Endothelial cell of coronary artery (primary cell): ENCODE data around the gene KIF2A. TPM values are rescaled to one million over a fixed set of nuclear protein-coding genes. Genes with fewer than 3 reads are reported as not detected.

ENCODE experiments used
- total RNA-seq: library from RNA; depleted of rRNA; stranded (reverse); fragments of >200 nt; gene quantifications from 2 replicates; pipeline ENCODE4 v1.2.3, GENCODE V29; 2014

KIF2A gene
- 62.5 and 66.1 TPM in 2 replicates for total RNA-seq

GRCh38 chr5:62305715-62306322 is at the start of gene KIF2A:
KIF2A (plus strand) TSS chr5:62306206; CDS start chr5:62306473, 267 bp downstream.

GRCh38 chr5:62403411-62404250 is 97.6 kb downstream of the KIF2A start, which contains the start of gene DIMT1:
DIMT1 (minus strand) TSS chr5:62403905; CDS start chr5:62403772, 133 bp downstream.

GRCh38 chr5:62412549-62413329 is 106.7 kb downstream of the KIF2A start, which contains the start of gene IPO11:
IPO11 (plus strand) TSS chr5:62412763; CDS start chr5:62437280, 24,517 bp downstream.

Other genes starting within 250 kb of the KIF2A start
- gene DIMT1, start 97.7 kb downstream of the KIF2A start, total RNA-seq, result 29.8 and 30.0 TPM in 2 replicates
- 76.2 and 109 TPM in 2 replicates for gene IPO11, start 106.6 kb downstream of the KIF2A start, total RNA-seq